ENCODE results near the gene PHETA1. TPM values are rescaled to one million over a fixed set of nuclear protein-coding genes. Genes with fewer than 3 reads are reported as not detected.

Gene PHETA1
- 10 to 100 TPM in 1 of 2 donors, 1 to 10 TPM in 1; 8.3 to 10.2 TPM for total RNA-seq
- long read RNA-seq, donor 1, partial matches to known transcripts = 0 of 2 reads
- long read RNA-seq, donor 1, other reads (novel, unspliced or antisense) = 2 of 2 reads
- long read RNA-seq, donor 2, partial matches to known transcripts = 0 of 5 reads
- long read RNA-seq, donor 2, other reads (novel, unspliced or antisense) = 5 of 5 reads

DNA sequence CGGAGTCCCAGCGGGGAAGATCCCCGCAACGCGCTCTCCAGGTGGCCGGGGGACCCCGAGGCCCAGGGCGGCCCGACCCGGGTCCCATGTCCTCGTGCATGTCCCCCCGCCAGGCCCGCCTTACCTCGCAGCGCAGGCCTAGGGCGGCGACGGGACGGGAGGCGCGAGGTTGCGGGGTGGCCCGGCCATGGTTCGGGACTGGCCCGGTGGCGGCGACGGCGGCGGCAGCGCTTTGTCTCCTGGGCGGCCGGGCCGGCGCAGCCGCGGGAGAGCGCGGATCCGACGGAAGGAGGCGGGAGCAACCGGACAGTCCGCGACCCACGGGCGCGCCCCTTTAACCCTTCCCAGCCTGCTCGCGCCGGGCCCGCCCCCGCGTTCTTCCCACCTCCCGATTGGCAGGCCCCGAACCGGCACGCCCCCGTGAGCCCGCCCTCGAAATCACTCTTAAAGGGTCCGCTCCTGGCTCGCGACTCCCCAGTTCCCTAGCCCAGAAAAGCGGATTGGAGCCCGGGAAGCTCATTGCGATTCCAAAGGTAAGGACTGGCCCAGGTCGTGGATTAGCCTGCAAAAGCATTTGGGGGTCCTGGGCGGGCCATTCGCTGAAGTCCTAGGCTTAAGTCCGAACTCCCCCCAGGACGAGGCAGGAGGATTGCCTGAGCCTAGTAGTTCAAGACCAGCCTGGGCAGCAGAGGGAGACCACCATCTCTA is at the start of gene PHETA1:
TSS of gene PHETA1 (minus strand) at position 308 of the 708 bp plus-strand sequence. CDS start 5,668 bp downstream, outside the sequence.
- intact Hi-C loops (cut with DNase I) = no loop called here
- DNase-seq (ENCODE audit: low spot score) = peak; percentile 98

- no peak for DNase-seq (ENCODE audit: low spot score)
- intact Hi-C loops (cut with DNase I) = no loop called here
These were observed 49.6 kb upstream of the PHETA1 start for GRCh38 chr12:111418594-111418880.

DNA sequence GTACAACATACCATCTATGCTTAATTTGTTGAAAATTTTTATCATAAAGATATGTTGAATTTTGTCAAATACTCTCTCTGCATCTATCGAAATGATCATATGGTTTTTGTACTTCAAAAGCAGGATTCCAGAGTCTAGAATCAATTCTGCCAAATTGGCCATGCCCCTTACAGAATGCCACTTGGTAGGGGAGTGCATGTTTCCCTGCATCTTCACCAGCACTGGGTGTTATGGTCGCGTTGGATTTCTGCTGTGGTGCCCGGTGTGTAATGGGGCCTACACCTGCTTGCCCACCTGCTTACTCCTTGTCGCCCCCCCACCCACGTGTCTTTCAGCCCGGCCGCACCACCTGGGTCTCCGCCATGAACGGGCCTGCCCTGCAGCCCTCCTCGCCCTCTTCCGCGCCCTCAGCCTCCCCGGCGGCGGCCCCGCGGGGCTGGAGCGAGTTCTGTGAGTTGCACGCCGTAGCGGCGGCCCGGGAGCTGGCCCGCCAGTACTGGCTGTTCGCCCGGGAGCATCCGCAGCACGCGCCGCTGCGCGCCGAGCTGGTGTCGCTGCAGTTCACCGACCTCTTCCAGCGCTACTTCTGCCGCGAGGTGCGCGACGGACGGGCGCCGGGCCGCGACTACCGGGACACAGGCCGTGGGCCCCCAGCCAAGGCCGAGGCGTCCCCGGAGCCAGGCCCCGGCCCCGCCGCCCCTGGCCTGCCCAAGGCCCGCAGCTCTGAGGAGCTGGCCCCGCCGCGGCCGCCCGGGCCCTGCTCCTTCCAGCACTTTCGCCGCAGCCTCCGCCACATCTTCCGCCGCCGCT is 49.1 kb upstream of the PHETA1 start:
- intact Hi-C loops (cut with DNase I) = no loop called here
- DNase-seq (ENCODE audit: low spot score) = no peak

- no peak for DNase-seq (ENCODE audit: low spot score)
- intact Hi-C loops (cut with DNase I) = no loop called here
These were observed 48.4 kb upstream of the PHETA1 start for GRCh38 chr12:111417290-111417689.

DNA sequence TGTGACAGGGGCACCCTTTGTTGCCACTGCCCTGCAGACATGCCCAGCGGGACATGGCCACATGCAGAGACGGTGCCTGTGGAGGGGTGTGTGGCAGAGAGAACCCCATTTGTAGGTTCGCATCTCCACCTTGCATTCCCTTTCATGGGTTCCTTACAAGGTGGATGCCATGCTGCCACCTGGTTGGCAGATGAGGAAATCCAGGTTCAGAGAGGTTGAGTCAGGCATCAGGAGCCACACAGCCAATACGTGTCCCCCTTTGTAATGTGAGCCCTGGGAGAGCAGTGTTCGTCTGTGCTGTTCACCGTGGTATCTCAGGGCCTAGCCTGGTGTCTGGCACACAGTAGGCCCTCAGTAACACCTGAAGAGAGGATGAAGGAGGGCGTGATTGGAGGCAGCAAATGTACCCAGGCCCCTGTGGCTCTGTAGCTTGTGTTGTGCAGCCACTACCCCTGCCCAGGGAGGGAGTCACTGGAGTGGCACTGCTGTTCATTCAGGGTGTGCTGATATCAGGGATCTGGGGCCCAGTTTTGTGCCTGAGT is 45.9 kb upstream of the PHETA1 start:
- DNase-seq (ENCODE audit: low spot score) = no peak
- intact Hi-C loops (cut with DNase I) = no loop called here

GRCh38 chr12:111413442-111414086 is 44.7 kb upstream of the PHETA1 start:
- DNase-seq (ENCODE audit: low spot score) = no peak
- intact Hi-C loops (cut with DNase I) = no loop called here

DNA sequence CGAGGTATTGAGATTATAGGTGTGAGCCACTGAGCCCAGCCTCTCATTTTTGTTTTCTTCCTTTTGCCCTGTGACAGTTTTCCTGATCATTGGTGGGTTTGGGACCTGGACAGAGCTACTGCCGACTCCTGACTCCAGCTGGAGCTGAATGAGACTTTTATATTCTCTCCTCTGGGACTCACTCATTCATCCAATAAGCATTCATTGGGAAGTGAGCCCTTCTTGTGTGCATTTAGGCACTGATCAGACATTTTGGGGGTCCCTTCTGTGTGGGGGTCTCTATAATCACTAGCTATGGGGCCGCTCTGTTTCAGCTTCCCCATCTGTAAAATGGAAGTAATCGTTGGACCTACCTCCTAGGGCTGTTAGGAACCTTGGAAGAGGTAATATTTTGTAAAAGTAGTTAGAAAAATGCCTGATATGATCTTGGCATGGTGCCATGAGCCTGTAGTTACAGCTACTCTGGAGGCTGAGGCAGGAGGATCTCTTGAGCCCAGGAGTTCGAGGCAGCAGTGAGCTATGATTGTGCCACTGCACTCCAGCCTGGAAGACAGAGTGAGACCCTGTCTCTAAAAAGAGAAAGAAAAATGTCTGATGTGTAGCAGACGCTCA is 44.0 kb upstream of the PHETA1 start:
- DNase-seq (ENCODE audit: low spot score) = no peak
- intact Hi-C loops (cut with DNase I) = no loop called here

DNA sequence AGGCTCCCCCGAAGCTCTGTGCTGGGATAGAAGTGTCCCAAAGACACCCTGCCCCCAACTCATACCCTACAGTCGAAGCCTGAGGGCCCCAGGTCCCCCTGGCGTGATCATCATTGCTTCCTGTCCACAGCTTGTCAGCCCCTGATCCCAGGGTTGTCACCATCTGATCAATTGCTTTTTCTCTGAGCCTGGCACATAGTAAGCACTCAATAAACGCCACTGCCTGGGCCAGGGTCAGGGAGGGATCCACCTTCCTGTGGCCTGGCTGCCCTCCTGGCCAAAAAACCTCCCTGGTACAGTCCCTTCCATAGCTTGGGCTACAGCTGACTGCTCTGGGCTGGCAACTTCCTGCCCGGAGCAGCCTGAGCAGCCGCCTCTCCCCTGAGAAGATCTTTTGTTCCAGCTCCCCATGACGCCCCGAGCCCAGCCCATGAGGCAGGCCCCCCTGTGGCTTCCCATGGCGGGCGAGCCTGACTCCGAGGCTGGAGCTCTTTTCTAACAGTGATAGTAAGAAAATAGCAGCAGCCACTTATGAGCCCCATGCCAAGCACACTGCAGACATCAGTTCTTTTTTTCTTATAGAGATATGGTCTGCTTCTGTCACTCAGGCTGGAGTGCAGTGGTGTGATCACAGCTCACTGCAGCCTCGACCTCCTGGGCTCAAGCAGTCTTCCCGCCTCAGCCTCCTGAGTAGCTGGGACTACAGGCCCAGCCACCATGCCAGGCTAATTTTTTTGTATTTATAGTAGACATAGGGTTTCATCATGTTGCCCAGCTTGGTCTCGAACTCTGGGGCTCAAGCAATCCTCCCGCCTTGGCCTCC is 43.3 kb upstream of the PHETA1 start:
- intact Hi-C loops (cut with DNase I) = no loop called here
- no peak for DNase-seq (ENCODE audit: low spot score)

DNA sequence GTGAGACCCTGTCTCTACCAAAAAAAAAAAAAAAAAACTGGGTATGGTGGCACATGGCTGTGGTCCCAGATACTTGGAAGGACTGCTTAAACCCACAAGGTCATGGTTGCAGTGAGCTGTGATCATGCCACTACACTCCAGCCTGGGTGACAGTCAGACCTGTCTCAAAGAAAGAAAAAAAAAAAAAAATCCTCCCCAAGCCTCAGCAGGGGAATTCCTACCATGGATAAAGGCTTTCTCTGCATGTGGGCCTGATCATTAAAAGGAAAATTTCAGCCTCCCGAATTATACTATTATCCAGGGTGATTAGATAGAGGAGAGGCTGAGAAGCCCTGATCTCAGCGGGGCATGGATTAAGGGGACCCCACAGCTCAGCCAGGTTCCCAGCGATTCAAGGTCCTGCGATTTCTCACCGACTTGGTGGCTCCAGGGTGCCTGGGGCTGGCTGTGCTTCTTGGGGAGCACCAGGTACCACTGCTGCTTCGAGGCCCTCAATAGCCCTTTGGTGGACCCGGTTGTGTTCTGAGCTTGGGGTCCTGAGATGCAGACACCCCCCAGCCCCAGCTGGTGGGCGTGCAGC is 42.4 kb upstream of the PHETA1 start:
- DNase-seq (ENCODE audit: low spot score) = no peak
- intact Hi-C loops (cut with DNase I) = no loop called here

DNA sequence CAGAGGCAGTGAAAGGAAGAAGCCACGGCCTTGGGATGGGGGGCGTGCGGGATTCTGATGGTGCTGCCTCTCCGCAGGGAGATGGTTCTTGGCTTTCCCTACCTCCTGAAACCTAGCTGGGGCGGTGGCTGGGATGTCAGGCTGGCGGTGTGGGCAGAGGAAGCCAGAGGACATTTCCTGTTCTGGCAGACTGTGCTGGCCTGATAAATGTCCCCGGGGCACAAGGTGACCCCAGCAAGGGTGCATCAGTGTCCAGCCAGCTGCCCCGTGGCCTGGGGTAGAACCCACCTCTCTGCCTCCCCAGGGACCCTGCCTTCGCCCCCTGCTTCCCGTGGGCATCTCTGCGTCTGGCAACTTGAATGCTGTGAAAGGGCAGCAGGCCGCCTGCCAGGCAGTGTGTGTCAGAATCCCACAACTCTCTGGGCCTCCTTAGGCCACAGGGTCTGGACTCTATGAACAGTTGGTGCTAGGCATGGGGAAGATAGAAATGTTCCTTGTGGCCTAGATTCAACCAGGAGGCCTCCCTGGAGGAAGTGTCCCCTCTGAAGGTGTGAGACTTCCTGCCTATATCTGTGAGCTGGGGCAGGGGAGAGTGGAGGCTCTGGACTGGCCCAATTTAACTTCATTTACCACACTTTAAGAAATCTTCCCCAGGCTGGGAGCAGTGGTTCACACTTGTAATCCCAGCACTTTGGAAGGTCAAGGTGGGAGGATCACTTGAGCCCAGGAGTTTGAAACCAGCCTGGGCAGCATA is 41.7 kb upstream of the PHETA1 start:
- intact Hi-C loops (cut with DNase I) = no loop called here
- peak; percentile 81 for DNase-seq (ENCODE audit: low spot score)

DNA sequence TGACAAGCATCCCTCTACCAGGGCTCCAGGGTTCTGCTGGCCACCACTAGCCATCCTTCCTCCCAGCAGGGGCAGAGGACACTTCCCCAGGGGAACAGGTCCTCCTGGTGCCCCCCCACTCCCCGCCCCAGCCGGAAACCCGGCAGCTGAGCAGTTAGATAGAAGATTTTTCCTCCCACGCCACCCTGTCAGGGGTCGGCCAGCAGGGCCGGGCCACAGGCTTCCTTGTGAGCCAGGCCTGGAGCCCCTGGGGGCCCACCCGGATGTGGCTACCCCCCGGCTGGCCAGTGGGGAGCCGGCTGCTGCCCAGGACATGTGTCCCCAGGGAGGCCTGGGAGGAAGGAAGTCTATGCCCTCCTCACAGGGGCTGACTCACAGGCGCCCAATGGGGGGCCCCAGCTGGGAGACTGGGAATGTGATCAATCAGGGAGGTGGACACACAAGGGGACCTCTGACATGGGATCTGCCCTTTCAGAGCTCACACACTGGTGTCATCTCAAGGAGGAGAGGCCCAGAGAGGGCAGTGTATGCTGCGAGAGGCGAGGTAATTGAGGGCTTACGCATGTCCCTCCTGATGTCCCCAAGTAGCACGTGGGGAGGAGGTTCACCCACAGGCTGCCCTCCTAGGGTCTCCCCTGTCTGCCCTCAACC is 41.0 kb upstream of the PHETA1 start:
- DNase-seq (ENCODE audit: low spot score) = peak; percentile 85
- intact Hi-C loops (cut with DNase I) = no loop called here

DNA sequence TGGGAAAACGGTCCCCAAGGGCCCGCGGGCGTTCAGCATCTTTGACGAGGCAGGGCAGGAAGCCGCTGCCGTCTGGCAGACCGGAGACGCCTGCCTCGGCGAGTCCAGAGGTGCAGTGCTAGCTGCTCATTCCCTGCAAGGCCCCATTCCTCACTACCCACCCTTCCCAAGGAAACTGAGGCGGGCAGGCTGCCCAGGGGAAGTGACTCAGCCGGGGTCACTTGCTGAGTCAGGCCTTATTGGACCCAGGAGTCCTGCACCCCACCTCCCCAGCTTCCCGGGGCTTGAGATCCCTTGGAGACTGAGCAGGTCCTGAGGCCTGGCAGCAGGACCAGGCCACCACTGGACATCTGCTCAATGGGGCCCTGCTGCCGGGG is 40.5 kb upstream of the PHETA1 start:
- intact Hi-C loops (cut with DNase I) = no loop called here
- peak; percentile 80 for DNase-seq (ENCODE audit: low spot score)

GRCh38 chr12:111408686-111409402 is 39.9 kb upstream of the PHETA1 start:
- DNase-seq (ENCODE audit: low spot score) = no peak
- intact Hi-C loops (cut with DNase I) = no loop called here

GRCh38 chr12:111408116-111408440 is 39.2 kb upstream of the PHETA1 start:
- intact Hi-C loops (cut with DNase I) = no loop called here

DNA sequence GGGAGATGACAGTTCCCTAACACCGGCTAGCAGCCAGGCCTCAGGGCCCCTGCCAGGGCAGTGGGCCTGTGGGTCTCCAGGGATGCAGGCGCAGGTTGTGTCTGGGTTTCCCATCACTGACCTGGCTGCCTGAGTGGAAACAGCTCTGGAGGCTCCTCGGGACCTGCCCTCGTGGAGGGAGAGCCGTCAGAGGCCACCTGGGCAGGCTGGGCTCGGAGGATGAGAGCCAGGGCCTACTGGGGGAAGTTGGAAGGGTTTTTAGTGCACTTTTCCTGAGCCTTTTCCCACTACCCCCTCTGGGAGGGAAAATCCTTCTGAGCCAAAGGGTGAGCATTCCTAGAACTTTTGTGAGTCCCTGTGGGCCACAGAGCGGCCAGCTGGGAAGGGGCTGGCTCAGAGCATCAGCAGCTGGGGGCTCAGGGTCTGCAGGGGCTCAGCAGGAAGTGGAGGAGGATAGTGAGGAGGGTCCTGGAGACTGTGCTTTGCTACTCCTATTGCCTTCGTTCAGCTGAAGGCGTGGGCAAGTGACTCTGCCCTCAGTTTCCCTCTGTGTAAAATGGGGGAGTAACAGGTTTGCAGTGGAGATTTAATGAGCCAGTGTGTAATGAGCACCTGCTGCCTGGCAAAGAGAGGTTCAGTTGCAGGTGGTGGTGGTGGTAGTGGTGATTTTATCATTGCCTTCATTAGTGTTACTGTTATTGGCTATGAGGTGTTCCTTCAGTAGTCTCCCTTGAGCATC is 38.7 kb upstream of the PHETA1 start:
- no peak for DNase-seq (ENCODE audit: low spot score)
- intact Hi-C loops (cut with DNase I) = no loop called here

More at GRCh38 chr12:111408116-111408440, 39.2 kb upstream of the PHETA1 start:
- no peak for DNase-seq (ENCODE audit: low spot score)
